ENCODE data around the gene DCST2.

DNA sequence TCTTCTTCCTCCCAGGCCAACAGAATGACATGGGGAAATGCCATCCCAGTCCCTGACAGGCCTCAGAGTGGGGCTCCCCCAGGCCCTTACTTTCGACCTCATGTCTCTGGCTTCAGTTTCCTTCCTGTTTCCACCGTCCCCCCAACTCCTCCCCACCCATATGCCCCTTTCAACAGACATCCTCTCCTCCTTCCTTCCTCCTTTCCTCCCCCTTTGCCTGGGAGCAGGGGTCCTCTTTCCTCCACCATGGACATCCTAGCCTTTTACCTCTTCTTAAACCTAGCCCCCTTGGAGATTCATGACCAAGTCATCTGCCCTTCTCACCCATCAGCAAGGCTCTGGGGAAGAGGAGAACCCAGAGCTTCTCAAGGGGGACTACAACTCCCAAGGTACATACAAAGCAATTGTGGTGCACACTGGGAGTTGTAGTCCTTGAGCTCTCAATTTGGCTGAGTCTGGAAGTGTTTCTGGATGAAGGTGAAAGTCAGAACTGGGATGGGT is 26.9 kb downstream of the DCST2 start:
- TF ChIP-seq, protein P1, sequence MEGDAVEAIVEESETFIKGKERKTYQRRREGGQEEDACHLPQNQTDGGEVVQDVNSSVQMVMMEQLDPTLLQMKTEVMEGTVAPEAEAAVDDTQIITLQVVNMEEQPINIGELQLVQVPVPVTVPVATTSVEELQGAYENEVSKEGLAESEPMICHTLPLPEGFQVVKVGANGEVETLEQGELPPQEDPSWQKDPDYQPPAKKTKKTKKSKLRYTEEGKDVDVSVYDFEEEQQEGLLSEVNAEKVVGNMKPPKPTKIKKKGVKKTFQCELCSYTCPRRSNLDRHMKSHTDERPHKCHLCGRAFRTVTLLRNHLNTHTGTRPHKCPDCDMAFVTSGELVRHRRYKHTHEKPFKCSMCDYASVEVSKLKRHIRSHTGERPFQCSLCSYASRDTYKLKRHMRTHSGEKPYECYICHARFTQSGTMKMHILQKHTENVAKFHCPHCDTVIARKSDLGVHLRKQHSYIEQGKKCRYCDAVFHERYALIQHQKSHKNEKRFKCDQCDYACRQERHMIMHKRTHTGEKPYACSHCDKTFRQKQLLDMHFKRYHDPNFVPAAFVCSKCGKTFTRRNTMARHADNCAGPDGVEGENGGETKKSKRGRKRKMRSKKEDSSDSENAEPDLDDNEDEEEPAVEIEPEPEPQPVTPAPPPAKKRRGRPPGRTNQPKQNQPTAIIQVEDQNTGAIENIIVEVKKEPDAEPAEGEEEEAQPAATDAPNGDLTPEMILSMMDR (IDR thresholded peaks at IDR 0.05), result no peak
- TF ChIP-seq POLR2A (IDR thresholded peaks at IDR 0.05), result no peak

Data from heart left ventricle (tissue), 13 donors.